Activated gamma-delta T cell treated with anti-CD3 and anti-CD28 coated beads, Interleukin-2, amount 50 U/mL, for 16 hours (primary cell): Measurements from ENCODE around the gene CHRNG.

Experiments
- DNase-seq: peaks from one replicate; pipeline ENCODE4 v3.0.0-alpha.2; 2020; ENCODE audit warnings: low read depth

CHRNG gene

DNA sequence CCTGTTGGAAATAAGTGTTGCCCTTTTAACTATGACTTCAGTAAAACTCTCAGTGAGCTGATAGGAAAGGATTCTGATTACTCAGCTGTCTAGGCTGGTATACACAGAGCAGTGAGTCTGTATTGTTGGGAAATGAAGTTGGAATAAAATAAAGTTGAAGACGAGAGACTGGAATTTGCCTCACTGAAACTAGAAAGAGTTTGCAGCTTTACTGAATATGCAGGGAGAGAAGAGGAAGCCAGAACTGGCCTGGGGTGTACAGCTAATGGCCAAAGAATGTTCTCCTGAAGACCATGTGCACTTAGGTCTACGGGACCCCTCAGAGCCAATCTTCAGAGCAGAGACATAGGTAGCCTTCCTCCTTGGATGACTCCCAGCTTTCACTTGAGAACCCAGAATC, 37.5 kb downstream of the CHRNG start:
- DNase-seq = no peak

DNA sequence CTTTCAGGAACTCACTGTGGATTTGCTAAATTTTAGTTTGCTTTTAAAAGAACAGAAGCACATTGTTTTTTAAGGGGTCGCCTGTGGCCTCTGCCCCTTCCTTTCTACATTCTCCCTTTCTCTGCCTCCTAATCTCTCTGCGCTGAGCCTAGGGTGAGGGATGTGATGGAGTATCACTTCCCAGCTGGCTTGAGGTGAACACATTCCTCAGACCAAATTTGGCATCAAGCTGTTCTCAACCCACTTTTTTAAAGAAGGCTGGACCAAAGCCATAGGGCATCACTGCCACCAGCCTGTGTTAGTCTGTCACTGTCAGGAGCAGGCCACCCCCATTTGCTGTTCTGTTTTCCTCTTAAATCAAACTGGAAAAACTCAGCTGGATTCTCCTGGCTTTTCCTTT, 38.3 kb downstream of the CHRNG start:
- no peak for DNase-seq

DNA sequence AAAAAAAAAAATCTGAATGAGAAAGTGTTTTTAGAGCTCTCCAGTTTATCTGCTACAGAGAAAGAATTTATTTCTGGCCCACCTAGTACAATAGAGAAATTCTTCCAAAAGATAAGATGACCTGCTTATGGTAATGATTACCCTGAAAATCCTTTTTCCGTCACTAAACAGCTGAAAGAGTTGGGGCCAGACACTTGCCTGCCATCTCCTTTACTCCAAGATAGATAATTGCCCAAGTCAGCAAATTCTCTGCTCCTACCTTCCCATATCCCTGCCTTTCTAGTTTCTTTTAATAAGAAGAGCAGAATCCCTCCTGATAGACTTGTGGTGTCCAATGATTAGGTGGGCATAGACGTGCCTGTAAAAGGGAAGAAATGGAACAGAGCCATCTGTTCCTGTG, 39.1 kb downstream of the CHRNG start:
- DNase-seq = no peak

DNA sequence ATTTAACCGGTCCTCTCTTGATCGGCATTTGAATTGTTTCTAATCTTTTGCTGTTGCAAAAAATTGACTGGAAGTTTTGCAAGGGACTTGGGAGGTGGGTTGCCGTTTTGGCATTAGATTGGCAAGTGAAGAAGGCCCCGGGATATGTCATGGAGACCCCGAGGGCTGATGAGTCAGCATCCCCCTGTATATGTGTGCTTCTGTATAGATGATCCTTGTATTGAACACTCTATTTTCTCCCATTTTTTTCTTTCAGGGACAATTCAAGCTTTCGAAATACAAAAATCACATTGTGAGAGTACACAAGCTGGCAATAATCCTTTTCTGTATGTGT, 41.1 kb downstream of the CHRNG start:
- no peak for DNase-seq

DNA sequence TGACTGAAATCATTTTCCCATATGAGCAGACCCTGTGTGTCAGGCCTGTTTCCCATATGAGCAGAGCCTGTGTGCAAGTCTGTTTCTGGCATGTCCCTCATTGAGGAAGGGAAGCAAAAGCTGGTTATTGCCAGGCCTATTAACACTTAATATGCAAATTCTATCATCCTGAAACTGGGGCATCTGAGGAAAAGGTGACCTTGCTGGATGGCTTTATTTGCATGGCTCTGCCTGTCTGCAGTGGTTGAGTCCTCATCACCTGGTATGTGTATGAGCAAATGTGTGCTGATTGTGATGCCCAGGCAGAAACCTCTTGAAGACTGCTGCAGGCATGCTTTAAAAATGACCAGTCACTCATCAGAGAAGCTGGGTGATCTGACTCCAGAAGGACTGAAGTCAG, 42.2 kb downstream of the CHRNG start:
- DNase-seq = no peak

DNA sequence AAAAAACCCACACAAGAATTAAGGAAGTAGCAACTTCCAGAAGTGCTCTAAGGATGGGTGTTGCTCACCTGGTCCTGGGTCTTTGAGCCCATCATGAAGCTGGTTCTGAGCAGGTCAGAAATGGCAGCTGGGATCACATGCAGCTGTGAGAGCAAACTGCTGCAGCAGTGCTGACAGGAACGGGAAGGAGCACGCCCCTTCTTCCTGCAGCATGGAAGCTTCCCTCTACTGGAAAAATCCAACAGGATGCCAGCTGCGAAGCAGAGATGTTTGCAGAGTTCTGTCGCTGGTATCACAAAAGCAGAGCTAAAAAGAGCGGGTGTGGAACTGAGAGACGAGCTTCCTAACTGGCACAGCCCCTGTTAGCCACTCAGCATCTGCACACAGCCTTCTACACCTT, 44.7 kb downstream of the CHRNG start:
- DNase-seq = no peak

DNA sequence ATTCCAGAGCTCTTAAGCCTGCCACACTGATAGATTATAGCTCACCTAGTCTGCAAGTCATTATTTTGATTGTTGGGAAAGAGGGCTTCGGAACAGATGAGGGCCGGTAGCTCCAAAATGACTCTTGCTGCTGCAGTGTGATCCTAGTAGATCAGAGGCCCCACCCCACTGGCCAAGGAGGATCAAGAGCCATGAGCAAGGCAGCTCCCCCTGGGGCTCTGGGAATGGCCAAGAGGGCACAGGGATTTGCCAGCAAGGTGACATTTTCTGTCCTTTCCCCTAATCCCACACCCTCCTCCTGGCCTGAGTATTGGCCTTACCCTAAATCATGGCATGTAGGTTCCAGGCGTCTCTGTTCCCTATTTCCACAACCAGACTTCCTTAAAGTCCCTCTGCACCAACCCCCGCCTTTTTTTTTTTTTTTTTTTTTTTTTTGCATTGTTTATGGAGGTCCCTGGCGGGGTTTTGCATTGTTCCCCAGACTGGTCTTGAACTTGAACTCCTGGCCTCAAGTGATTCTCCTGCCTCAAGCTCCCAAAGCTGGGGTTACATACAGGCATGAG, 47.5 kb downstream of the CHRNG start:
- DNase-seq = no peak

DNA sequence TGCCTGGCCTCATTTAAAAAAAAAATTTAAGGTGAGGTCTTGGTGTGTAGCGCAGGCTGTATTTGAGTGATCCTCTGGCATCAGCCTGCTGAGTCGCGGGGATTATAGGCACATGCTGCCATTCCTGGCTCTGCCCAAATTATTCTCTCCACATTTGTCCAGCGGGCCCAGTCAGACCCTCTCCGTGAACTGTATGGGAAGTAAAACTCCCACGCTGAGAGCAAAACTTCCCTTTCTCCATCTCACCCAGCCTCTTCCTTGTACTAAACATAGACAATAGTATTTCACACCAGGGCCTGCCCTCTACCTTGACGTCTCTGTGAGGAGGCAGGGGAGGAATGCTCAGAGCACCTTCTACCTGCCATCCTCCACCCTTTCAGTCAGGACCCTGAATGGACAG, 48.0 kb downstream of the CHRNG start:
- DNase-seq = no peak

DNA sequence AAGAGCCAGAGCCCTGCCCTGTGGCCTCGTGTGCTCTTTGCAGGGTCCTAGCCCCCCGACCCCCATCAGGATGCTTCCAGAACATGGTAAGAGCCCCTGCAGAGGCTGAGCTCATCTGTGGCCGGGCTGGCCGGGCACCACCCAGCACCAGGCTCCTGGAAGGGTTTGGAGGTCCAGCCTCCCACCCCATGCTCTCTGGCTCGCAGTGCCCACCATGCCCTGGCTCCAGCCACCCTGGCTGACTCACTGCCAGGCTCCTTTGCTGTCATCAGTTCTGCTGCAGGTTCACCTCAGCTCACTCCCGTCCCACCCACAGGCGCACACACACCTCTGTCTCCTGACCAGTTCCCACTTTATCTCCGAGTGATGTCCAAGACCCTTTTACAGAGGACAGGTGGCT, 48.5 kb downstream of the CHRNG start:
- no peak for DNase-seq

DNA sequence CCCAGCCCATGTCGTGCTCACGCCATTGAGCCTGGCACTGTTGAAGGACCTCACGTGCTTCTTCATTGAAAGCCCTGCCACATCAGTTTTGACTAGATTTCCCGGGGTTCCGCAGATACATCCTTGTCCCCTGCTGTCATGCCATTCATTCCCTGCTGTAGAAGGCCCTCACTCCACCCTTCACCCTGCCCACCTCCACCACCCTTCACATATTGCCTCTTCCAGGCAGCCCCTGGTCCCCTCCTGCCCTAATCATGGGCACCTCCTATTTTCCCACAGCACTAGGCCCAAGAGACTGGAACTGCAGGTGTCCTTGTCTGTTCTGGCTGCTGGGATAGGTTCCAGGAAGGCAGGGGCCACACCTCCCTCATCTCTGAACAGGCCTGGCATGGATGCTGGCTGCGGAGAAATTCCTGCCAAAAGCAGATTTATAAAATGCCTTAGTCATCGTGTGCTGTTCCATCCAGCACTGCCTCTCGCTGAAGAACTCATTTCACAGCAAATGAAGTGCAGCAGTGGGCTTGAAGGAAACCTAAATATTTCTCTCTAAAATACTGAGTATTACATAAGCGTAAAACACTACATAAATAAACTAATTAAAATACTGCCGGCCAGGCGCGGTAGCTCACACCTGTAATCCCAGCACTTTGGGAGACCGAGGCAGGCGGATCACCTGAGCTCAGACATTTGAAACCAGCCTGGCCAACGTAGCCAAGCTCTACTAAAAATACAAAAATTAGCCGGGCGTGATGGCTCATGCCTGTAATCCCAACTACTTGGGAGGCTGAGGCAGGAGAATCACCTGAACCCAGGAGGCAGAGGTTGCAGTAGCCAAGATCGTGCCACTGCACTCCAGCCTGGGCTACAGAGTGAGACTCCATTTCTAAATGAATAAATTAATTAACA, 49.4 kb downstream of the CHRNG start:
- DNase-seq = no peak

DNA sequence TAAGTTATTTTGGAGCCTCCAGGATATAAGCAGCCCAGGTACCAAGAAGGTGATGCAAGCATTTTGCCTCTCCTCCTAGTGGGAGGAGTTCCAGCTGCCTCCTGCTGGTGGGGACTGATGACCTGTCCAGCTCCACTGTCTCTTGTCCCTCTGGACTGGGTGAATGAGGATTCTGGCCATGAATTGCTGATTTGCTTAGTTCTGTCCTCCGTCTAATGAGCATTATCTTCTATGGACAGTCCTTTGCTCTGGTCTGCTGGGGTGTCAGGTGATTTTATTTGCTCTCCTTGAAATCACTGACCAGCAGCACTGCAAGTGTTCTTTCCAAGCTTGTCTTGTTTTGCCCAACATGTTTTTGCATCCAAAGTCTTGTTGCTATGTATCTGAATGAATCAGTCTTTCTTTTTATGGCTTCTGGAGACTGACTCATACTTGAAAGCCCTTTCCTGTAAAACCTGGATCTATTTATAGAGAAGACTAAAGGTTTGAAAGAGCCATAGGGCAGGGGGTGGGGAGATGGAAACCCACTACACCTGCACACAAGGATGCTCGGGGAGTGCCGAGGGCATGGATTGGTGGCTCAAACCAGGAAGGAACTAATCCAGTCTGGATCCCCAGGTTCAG, 53.4 kb downstream of the CHRNG start:
- no peak for DNase-seq

DNA sequence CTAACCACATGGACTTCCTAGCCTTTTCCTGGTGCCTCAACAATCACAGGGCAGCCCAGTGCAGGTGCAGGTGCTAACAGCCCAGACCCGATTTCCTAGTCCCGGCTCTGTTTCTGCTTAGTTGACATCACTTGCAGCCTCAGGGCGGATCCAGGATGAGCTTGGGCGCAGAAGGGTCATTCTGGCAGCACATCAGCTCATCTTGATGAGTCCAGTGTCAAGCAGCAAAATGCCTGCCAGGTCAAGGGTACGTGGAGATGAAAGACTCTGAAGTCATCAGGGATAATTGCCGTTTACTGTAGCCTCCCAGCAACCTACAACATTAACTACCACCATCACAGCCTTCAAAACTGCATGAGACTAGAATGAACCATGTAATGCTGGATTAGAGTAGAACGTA, 54.5 kb downstream of the CHRNG start:
- DNase-seq = no peak
